GM21576 (cell line): Measurements from ENCODE around the gene IQSEC2.

ENCODE experiments used
- ATAC-seq: cut with Tn5 transposase; IDR thresholded peaks from one replicate; pipeline ENCODE4 v1.9.1; 2021; ENCODE audit warnings: mild to moderate bottlenecking, moderate library complexity; ENCODE audit not compliant: unreplicated experiment

IQSEC2 gene

GRCh38 chrX:53249408-53250042 is 31.9 kb downstream of the IQSEC2 start:
- no peak for ATAC-seq

GRCh38 chrX:53247928-53248327 is 33.5 kb downstream of the IQSEC2 start:
- no peak for ATAC-seq

GRCh38 chrX:53246231-53246630 is 35.2 kb downstream of the IQSEC2 start:
- no peak for ATAC-seq

GRCh38 chrX:53244610-53245009 is 36.8 kb downstream of the IQSEC2 start:
- no peak for ATAC-seq

- no peak for ATAC-seq
Observed at GRCh38 chrX:53242310-53242709, 39.1 kb downstream of the IQSEC2 start.

- ATAC-seq, result no peak
Observed at GRCh38 chrX:53241558-53241957, 39.8 kb downstream of the IQSEC2 start.

- ATAC-seq, result no peak
Observed at GRCh38 chrX:53239474-53239873, 41.9 kb downstream of the IQSEC2 start.

- ATAC-seq, result no peak
Observed at GRCh38 chrX:53237056-53237455, 44.3 kb downstream of the IQSEC2 start.

- ATAC-seq, result no peak
Observed at GRCh38 chrX:53236025-53236679, 45.2 kb downstream of the IQSEC2 start.

GRCh38 chrX:53235566-53235965 is 45.8 kb downstream of the IQSEC2 start:
- no peak for ATAC-seq

- ATAC-seq, result no peak
Observed at GRCh38 chrX:53234484-53234883, 46.9 kb downstream of the IQSEC2 start.

- no peak for ATAC-seq
Observed at GRCh38 chrX:53233536-53233935, 47.8 kb downstream of the IQSEC2 start.

- ATAC-seq, result no peak
Observed at GRCh38 chrX:53230116-53230515, 51.3 kb downstream of the IQSEC2 start.

- no peak for ATAC-seq
Observed at GRCh38 chrX:53227224-53227765, 54.1 kb downstream of the IQSEC2 start.

GRCh38 chrX:53224860-53225797 is 56.3 kb downstream of the IQSEC2 start, which contains the start of gene KDM5C:
TSS of gene KDM5C (minus strand) at chrX:53225207. CDS start at chrX:53224889, 318 bp downstream.
- peak; percentile 86 for ATAC-seq

GRCh38 chrX:53223955-53224859 is 57.2 kb downstream of the IQSEC2 start:
- no peak for ATAC-seq

- no peak for ATAC-seq
Observed at GRCh38 chrX:53223068-53223693, 58.2 kb downstream of the IQSEC2 start.
